Left kidney (tissue), 2 donors: ENCODE data around the gene MVB12B. TPM values are rescaled to one million over a fixed set of nuclear protein-coding genes. Genes with fewer than 3 reads are reported as not detected.

Experiments
- DNase-seq: peaks from one replicate; pipeline ENCODE4 v3.0.0-alpha.2; 2013
- polyA plus RNA-seq: library from polyadenylated mRNA; unstranded; fragments of 120-200 nt; gene quantifications from one replicate; pipeline ENCODE4 v1.2.1, GENCODE V29; 2013; ENCODE audit not compliant: insufficient read length

Gene MVB12B
- polyA plus RNA-seq, 1 donor = 15.0 TPM

- no peak for DNase-seq
These were observed 102.0 kb downstream of the MVB12B start for GRCh38 chr9:126428534-126429175.

DNA sequence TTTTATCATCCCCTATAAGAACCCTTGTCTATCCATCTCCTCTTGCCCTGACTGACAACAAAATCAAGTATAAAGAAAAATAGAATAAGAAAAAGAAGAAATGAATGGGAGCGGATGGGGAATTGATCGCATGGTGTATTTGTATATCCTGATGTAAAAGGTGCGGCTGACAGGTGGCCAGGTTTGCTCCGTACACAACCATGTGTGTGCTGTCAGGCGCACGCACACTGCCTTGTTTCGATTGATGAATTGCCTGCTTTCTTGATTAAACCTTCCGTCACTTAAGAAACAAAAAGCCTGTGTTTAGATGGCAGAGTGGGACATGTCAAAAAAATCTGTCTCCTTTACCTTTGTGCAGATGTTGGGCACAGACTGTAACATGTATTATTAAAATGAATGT lies 102.6 kb downstream of the MVB12B start:
- no peak for DNase-seq

DNA sequence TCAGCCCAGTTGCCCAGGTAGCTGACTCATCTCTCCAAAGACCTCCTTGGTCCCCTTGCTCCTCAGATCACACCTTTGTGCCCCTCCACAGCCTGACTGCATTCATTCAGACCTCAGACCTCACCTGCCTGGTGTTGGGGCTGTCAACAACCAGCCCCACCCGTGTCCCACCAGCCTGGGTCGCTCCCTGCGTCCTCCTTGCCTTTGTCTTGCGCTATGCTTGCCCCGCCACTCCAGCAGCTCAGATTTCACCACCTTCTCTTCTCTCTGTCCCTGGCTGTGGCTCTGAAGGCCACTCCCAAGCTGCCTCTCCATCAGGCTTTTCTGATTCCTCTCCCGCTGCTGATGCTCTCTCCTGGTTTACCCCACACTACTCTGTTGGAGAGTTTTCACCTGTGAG lies 103.5 kb downstream of the MVB12B start:
- DNase-seq = no peak

DNA sequence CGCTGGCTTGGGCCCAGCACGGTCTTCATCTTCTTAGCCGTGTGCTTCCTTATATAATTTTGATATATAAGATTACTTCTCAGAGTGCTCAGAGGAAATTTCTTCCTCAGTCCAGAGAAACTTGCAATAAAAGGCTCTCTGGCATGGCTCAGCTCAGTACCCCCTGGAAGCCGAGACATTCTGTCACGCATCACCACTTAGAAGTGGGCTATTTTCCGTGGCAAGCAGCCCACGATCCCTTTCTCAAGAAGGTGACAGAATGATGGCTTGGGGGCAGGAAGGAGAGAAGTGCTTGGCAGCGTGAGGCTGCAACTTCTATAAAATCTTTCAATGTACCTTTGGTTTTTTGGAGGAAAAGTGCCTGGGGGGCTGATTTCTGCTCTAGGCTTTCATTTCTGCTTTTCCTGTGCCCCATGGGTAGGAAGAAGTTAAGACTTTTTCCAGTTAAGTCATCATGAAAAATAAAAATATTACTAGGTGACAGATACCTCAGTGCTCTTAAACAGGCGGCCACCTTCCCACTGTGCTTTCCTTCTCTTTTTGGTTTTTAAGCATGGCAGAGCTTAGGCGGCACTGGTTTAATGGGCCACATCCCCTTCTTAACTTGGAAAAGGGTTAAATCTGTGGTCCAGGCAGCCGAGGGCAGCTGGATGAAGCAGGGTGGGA lies 104.6 kb downstream of the MVB12B start:
- no peak for DNase-seq

- no peak for DNase-seq
These were observed 106.0 kb downstream of the MVB12B start for GRCh38 chr9:126432659-126433058.

GRCh38 chr9:126435105-126435504 lies 108.5 kb downstream of the MVB12B start:
- DNase-seq = no peak

DNA sequence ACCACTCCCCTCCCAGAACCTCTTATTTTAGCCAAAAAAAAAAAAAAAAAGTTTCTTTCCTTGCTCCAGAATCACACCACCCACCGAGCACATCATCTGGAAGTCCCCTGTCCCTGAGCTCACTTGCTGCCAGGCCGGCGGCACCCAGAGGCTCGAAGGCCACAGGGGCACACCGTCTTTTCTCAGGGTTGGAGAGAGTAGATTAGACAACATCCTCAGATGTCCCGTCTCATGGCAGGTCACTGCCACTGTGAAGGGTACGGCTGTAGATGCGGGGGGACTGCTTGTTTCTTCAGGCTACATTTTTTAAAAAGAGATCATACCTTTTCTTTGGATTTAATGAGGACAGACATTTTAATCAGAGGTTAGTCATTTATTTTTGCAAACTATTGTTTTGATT lies 109.0 kb downstream of the MVB12B start:
- DNase-seq = no peak

GRCh38 chr9:126436545-126437267 lies 110.1 kb downstream of the MVB12B start:
- DNase-seq = no peak

DNA sequence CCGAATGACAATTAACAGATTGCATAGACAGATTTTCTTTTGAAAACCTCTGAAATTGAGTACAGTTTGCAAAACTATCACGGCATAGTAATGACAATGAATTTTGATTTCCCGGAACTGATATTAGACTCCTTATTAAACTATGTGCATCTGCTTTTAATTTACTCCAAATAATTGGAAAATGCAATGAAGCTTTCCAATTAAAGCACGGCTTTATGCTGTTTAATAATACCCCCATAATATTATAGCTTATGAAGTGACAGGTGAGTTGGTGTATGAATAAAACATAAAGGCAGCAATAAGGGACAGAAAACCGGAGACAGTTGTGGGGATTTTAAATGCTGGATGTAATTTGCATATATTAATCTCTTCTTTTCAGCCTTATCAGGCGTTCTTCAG lies 110.6 kb downstream of the MVB12B start:
- DNase-seq = no peak

GRCh38 chr9:126437701-126438100 lies 111.1 kb downstream of the MVB12B start:
- DNase-seq = no peak

DNA sequence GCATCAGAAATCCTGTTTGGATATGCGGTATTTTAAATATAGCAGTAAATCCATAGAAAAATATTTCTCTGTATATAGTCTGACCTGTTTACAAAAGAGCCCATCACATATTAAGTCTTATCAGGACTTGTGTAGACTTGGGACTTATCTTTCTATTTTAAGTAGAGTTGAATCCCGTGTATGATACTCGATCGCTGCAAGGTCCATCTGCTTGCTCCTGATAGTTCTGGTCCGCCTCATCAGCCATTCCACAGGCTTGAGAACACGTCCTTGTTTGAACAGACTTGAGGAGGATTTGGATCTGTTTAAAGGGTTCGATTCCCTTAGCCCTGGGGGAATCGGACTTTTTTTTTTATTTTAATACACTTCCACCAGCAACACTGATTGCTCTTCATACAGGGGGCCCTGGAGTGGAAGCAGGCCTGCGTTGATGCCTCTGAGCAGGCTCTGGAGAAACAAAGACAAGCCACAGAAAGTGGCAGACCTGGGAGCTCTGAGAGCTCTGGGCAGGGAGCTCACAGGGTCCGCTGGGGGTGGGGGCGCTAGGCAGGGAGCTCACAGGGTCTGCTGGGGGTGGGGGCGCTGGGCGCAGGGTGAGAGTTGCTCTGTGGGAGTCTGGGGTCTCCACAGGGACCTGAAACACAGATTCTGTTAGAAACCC lies 112.2 kb downstream of the MVB12B start:
- no peak for DNase-seq

DNA sequence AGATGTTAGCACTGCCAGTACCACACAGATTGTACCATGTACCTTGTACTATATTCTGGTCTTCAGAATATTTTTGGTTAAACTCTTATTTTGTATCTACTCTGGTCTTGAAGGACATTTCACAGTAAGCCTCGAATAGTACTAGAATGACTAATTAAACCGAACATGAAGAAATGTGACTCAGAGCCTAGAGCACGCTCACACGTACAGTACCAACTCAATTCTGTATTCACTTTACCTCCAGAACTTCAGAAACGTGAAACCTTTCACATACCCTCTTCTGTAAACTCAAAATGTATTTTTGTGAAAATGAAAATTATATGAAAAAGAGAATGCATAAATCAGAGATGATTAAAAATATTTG lies 112.8 kb downstream of the MVB12B start:
- DNase-seq = no peak

DNA sequence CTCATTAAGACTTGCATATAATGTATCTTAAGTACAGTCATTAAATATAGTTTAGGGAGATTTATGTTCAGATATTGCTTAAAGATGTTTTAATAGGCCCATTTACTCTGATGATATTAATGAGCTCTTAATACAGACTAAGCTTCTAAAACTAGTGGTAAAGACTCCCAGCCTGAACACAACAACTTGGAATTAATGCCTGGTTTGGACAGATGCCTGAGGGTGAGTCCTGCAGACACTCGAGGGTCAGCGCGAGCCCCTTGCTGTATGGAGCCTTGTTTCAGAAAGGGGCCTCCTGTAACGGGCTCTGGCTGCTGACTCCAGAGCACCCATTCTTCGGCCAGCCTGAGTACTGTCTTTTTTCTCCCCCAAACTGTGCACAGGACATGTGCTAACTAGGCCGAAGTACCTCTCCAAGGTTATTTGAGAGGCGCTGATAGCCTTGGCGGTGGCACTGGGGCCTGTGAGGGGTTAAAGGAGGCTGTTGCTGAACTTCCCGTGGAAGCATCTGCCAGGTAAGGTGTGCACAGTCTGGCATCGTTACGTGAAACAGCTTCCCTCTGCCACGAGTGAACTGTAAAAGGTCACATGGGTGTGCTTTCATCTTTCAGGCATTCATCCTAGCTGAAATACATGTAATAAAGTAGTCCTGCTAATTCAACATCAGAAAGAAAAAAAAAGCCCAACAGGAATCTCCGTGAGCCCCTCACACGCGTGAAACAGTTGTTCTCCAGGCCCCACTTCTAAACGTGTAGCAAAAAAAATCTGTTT lies 113.4 kb downstream of the MVB12B start:
- DNase-seq = no peak

GRCh38 chr9:126440940-126441339 lies 114.3 kb downstream of the MVB12B start:
- DNase-seq = no peak

DNA sequence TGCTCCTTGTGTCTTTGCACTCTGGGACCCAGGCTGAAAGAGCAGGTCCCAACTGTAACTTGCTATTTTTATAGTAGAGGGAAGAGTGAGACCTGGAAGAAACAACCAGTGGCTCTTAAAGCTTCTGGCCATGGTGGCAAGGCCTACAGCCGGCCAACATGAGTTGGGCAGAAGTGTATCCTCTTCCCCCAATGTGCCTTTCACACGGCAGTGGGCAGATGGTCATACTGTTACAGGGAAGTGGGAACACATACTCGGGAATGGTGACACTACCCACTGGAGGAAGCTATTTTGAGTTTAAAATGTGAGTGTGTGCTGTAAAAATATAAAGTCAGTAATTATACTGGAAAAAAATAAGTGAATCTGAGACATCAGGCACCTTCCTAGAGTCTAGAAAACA lies 116.0 kb downstream of the MVB12B start:
- no peak for DNase-seq

DNA sequence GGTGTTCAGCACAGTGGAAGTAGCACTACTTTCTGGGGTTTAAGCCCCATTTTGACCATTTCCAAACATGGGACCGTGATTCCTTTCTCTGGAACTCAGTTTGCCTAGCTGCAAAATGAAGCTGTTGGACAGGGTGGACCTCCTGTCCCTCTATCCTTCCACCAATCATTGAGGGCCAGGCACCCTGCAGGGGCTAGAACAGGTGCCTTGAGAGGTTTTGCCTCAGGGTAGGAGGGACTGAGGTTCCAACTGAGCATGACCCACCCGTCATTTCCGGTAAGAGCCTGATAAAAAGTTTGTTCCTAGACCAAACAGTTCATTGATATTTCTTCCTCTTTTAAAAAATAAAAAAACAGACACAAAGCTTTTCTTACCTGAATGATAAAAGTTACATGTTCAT lies 116.5 kb downstream of the MVB12B start:
- no peak for DNase-seq

- no peak for DNase-seq
These were observed 121.5 kb downstream of the MVB12B start for GRCh38 chr9:126448136-126448535.

DNA sequence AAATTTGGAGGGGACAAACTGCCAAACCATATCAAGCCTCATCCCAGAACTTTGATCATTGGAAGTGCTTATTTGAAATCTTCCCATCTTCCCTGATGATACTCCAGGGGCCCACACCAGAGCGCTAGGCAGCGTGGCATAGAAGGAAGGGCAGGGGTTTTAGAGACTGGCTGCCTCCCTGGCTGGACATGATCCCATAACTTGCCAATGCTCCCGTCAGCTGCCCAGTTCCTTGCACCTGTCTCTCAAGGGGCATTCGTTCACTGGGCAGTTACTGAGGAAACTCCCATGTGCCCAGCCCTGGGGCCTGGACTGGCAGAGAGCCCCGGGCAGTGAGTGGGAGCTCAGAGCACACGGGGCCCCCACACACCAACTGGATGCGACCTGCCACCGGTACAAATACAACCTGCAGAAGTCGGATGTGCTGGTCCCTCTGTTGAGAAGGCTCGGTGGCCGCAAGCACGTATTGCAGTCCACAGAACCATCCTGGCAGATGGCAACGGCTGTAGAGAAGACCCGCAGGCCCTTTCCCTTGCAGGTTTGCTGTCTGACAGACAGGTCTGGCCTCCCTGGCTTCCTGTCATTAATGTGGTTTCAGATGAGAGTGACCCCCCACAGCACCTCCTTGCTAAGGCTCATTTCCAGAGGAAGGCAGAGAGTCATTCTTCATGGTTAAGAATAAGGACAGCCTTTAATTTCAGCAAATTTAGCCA lies 122.4 kb downstream of the MVB12B start:
- no peak for DNase-seq

- no peak for DNase-seq
These were observed 123.4 kb downstream of the MVB12B start for GRCh38 chr9:126449725-126450667.

DNA sequence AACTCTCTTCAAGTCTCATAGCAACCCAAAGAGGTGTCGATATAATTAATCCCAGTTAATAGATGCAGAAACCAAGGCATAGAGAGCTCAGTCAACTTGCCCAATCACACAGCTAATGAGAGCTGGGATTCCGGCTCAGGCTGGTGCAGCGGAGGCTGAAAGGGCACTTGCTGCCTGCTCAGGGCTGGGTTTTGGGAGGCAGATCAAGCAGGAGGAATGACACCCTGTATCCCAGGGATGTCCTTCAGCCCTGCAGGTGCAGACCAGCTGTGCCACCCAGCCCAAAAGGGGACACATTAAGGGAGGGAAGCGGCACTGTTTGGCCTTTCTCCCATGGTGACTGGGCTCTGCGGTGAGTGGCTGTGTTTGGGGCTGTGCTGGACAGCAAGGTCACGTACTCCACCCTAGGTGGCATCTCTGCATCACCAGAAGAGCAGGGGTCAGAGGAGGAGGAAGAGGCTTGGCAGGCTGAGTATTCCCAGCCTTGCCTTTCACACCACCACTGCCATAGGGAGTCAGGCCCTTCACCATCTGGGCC lies 124.1 kb downstream of the MVB12B start:
- DNase-seq = no peak
